ENCODE measurements around the gene MEA1.

The MEA1 gene

GRCh38 chr6:42996513-42996912 is 17.2 kb downstream of the MEA1 start:
- peak; percentile 18 for TF ChIP-seq CTCF (IDR thresholded peaks at IDR 0.05; ENCODE audit: low read length, missing control alignments)
- no peak overlapping the region for H3K4me3 ChIP-seq (replicated peaks; ENCODE audit: low read depth, low read length)
- DNase-seq (ENCODE audit: low read depth), result no peak

- H3K4me3 ChIP-seq (replicated peaks; ENCODE audit: low read depth, low read length), result no peak overlapping the region
These were observed 20.3 kb downstream of the MEA1 start for GRCh38 chr6:42993445-42993844.

GRCh38 chr6:42989923-42990322 is 23.8 kb downstream of the MEA1 start:
- H3K4me3 ChIP-seq (replicated peaks; ENCODE audit: low read depth, low read length), result no peak overlapping the region
- no peak for DNase-seq (ENCODE audit: low read depth)
- no peak for TF ChIP-seq CTCF (IDR thresholded peaks at IDR 0.05; ENCODE audit: low read length, missing control alignments)

More at GRCh38 chr6:42993445-42993844, 20.3 kb downstream of the MEA1 start:
- no peak for DNase-seq (ENCODE audit: low read depth)
- no peak for TF ChIP-seq CTCF (IDR thresholded peaks at IDR 0.05; ENCODE audit: low read length, missing control alignments)

- H3K4me3 ChIP-seq (replicated peaks; ENCODE audit: low read depth, low read length), result no peak overlapping the region
- peak; percentile 74 for DNase-seq (ENCODE audit: low read depth)
- no peak for TF ChIP-seq CTCF (IDR thresholded peaks at IDR 0.05; ENCODE audit: low read length, missing control alignments)
These were observed 25.2 kb downstream of the MEA1 start for GRCh38 chr6:42988486-42989020.

GRCh38 chr6:42987533-42988451 is 26.0 kb downstream of the MEA1 start:
- no peak overlapping the region for H3K4me3 ChIP-seq (replicated peaks; ENCODE audit: low read depth, low read length)
- no peak for TF ChIP-seq CTCF (IDR thresholded peaks at IDR 0.05; ENCODE audit: low read length, missing control alignments)
- no peak for DNase-seq (ENCODE audit: low read depth)

GRCh38 chr6:42984924-42985475 is 28.7 kb downstream of the MEA1 start:
- TF ChIP-seq CTCF (IDR thresholded peaks at IDR 0.05; ENCODE audit: low read length, missing control alignments), result no peak
- DNase-seq (ENCODE audit: low read depth), result no peak
- peak overlapping the region; percentile 78 for H3K4me3 ChIP-seq (replicated peaks; ENCODE audit: low read depth, low read length)
